ENCODE results near the gene CLMP. TPM values are rescaled to one million over a fixed set of nuclear protein-coding genes. Genes with fewer than 3 reads are reported as not detected.
"Not testable (repeated sequence)": the region's sequence is repeated elsewhere in the genome, so short reads cannot be mapped to it uniquely, and the experiment has no call there.

Gene CLMP
- total RNA-seq, 1 donor from 2014 or later = 34.5 TPM

GRCh38 chr11:123103326-123103980, 91.6 kb downstream of the CLMP start:
- peak; percentile 55 for DNase-seq (ENCODE audit: low read depth)
- TF ChIP-seq CTCF (IDR thresholded peaks at IDR 0.05; ENCODE audit: insufficient read depth, low read length, severe bottlenecking) = peak; percentile 57
- no peaks in the 10 kb centered on the region for H3K36me3 ChIP-seq (ENCODE audit: control insufficient read depth, insufficient read depth, low read length)
- H3K27me3 ChIP-seq (ENCODE audit: control insufficient read depth, insufficient read depth, low read length) = no peaks in the 10 kb centered on the region
- H3K4me3 ChIP-seq (ENCODE audit: low read depth, low read length) = no peak overlapping the region
- no peak for FAIRE-seq

- TF ChIP-seq CTCF (IDR thresholded peaks at IDR 0.05; ENCODE audit: insufficient read depth, low read length, severe bottlenecking) = no peak
- Histone ChIP-seq H3K27me3 (ENCODE audit: control insufficient read depth, insufficient read depth, low read length) (no peaks in the 10 kb centered on the region), H3K36me3 (ENCODE audit: control insufficient read depth, insufficient read depth, low read length) (no peaks in the 10 kb centered on the region), H3K4me3 (ENCODE audit: low read depth, low read length) (no peak overlapping the region)
- FAIRE-seq (no peak), DNase-seq (ENCODE audit: low read depth) (no peak)
These were observed 94.5 kb downstream of the CLMP start for GRCh38 chr11:123100379-123101085.

GRCh38 chr11:123098990-123099389, 96.1 kb downstream of the CLMP start:
- FAIRE-seq = no peak
- TF ChIP-seq CTCF (IDR thresholded peaks at IDR 0.05; ENCODE audit: insufficient read depth, low read length, severe bottlenecking) = no peak
- H3K27me3 ChIP-seq (ENCODE audit: control insufficient read depth, insufficient read depth, low read length) = no peaks in the 10 kb centered on the region

GRCh38 chr11:123093739-123094138, 101.3 kb downstream of the CLMP start:
- FAIRE-seq (no peak), DNase-seq (ENCODE audit: low read depth) (no peak)
- no peak overlapping the region for H3K4me3 ChIP-seq (ENCODE audit: low read depth, low read length)
- H3K36me3 ChIP-seq (ENCODE audit: control insufficient read depth, insufficient read depth, low read length) = no peaks in the 10 kb centered on the region
- TF ChIP-seq CTCF (IDR thresholded peaks at IDR 0.05; ENCODE audit: insufficient read depth, low read length, severe bottlenecking) = no peak
- no peaks in the 10 kb centered on the region for H3K27me3 ChIP-seq (ENCODE audit: control insufficient read depth, insufficient read depth, low read length)

More at GRCh38 chr11:123098990-123099389, 96.1 kb downstream of the CLMP start:
- no peak overlapping the region for H3K4me3 ChIP-seq (ENCODE audit: low read depth, low read length)
- no peak for DNase-seq (ENCODE audit: low read depth)
- H3K36me3 ChIP-seq (ENCODE audit: control insufficient read depth, insufficient read depth, low read length) = no peaks in the 10 kb centered on the region

- DNase-seq (ENCODE audit: low read depth) (no peak), FAIRE-seq (no peak)
- no peak for TF ChIP-seq CTCF (IDR thresholded peaks at IDR 0.05; ENCODE audit: insufficient read depth, low read length, severe bottlenecking)
- Histone ChIP-seq H3K27me3 (ENCODE audit: control insufficient read depth, insufficient read depth, low read length) (no peaks in the 10 kb centered on the region), H3K36me3 (ENCODE audit: control insufficient read depth, insufficient read depth, low read length) (no peaks in the 10 kb centered on the region), H3K4me3 (ENCODE audit: low read depth, low read length) (no peak overlapping the region)
These were observed 103.5 kb downstream of the CLMP start for GRCh38 chr11:123091506-123091905.

GRCh38 chr11:123090168-123090567, 104.9 kb downstream of the CLMP start:
- H3K27me3 ChIP-seq (ENCODE audit: control insufficient read depth, insufficient read depth, low read length); DNase-seq (ENCODE audit: low read depth); H3K4me3 ChIP-seq (ENCODE audit: low read depth, low read length); H3K36me3 ChIP-seq (ENCODE audit: control insufficient read depth, insufficient read depth, low read length); FAIRE-seq: not testable (repeated sequence)

GRCh38 chr11:123088896-123089295, 106.2 kb downstream of the CLMP start:
- not testable (repeated sequence) for FAIRE-seq

GRCh38 chr11:123087657-123088056, 107.4 kb downstream of the CLMP start:
- not testable (repeated sequence) for H3K36me3 ChIP-seq (ENCODE audit: control insufficient read depth, insufficient read depth, low read length); FAIRE-seq

More at GRCh38 chr11:123088896-123089295, 106.2 kb downstream of the CLMP start:
- DNase-seq (ENCODE audit: low read depth); H3K36me3 ChIP-seq (ENCODE audit: control insufficient read depth, insufficient read depth, low read length); H3K4me3 ChIP-seq (ENCODE audit: low read depth, low read length); H3K27me3 ChIP-seq (ENCODE audit: control insufficient read depth, insufficient read depth, low read length): not testable (repeated sequence)

More at GRCh38 chr11:123087657-123088056, 107.4 kb downstream of the CLMP start:
- H3K4me3 ChIP-seq (ENCODE audit: low read depth, low read length); DNase-seq (ENCODE audit: low read depth); H3K27me3 ChIP-seq (ENCODE audit: control insufficient read depth, insufficient read depth, low read length): not testable (repeated sequence)
